Dermis blood vessel endothelial cell (primary cell): ENCODE data around the gene SMARCA2. TPM values are rescaled to one million over a fixed set of nuclear protein-coding genes. Genes with fewer than 3 reads are reported as not detected.

Experiments used
- DNase-seq: peaks from one replicate; pipeline ENCODE4 v3.0.0; 2010
- total RNA-seq: library from RNA; depleted of rRNA; stranded (reverse); fragments of >200 nt; gene quantifications from 2 replicates; pipeline ENCODE4 v1.2.3, GENCODE V29; 2014

The SMARCA2 gene
- total RNA-seq, 1 donor from 2014 or later: 108 TPM

GRCh38 chr9:2016408-2017330 lies 1.5 kb downstream of the SMARCA2 start:
- peak; percentile 72 for DNase-seq

- peak; percentile 85 for DNase-seq
Measured at GRCh38 chr9:2017331-2018161, 2.4 kb downstream of the SMARCA2 start.

GRCh38 chr9:2018162-2018643 lies 3.1 kb downstream of the SMARCA2 start:
- no peak for DNase-seq

- peak; percentile 4 for DNase-seq
Measured at GRCh38 chr9:2018764-2019558, 3.8 kb downstream of the SMARCA2 start.

GRCh38 chr9:2019723-2020122 lies 4.6 kb downstream of the SMARCA2 start:
- no peak for DNase-seq

- DNase-seq: no peak
Measured at GRCh38 chr9:2021731-2022130, 6.6 kb downstream of the SMARCA2 start.

- peak; percentile 34 for DNase-seq
Measured at GRCh38 chr9:2022560-2022959, 7.4 kb downstream of the SMARCA2 start.

- no peak for DNase-seq
Measured at GRCh38 chr9:2023042-2023441, 7.9 kb downstream of the SMARCA2 start.

- DNase-seq: no peak
Measured at GRCh38 chr9:2023532-2023931, 8.4 kb downstream of the SMARCA2 start.

- DNase-seq: no peak
Measured at GRCh38 chr9:2024888-2025782, 10.0 kb downstream of the SMARCA2 start.

GRCh38 chr9:2026220-2026997 lies 11.3 kb downstream of the SMARCA2 start:
- peak; percentile 90 for DNase-seq

GRCh38 chr9:2027543-2028160 lies 12.5 kb downstream of the SMARCA2 start:
- peak; percentile 38 for DNase-seq

- no peak for DNase-seq
Measured at GRCh38 chr9:2028888-2029287, 13.7 kb downstream of the SMARCA2 start.

- DNase-seq: no peak
Measured at GRCh38 chr9:2029666-2030170, 14.6 kb downstream of the SMARCA2 start.

- no peak for DNase-seq
Measured at GRCh38 chr9:2032234-2032633, 17.1 kb downstream of the SMARCA2 start.

GRCh38 chr9:2036844-2037243 lies 21.7 kb downstream of the SMARCA2 start:
- peak; percentile 70 for DNase-seq

GRCh38 chr9:2039294-2040180 lies 24.4 kb downstream of the SMARCA2 start:
- DNase-seq: no peak

GRCh38 chr9:2040828-2041227 lies 25.7 kb downstream of the SMARCA2 start:
- no peak for DNase-seq

GRCh38 chr9:2041736-2042135 lies 26.6 kb downstream of the SMARCA2 start:
- no peak for DNase-seq
